Ishikawa (cell line): ENCODE measurements around the gene ARPP21.

Source experiments
- CEBPB ChIP-seq: IDR thresholded peaks from 2 replicates; pipeline ENCODE4 v1.6.1; 2012
- CREB1 ChIP-seq: IDR thresholded peaks from 2 replicates; pipeline ENCODE4 v1.6.1; 2012; ENCODE audit warnings: low read depth
- EGR1 ChIP-seq: IDR thresholded peaks from 2 replicates; pipeline ENCODE4 v1.6.1; 2012
- EP300 ChIP-seq: IDR thresholded peaks from 2 replicates; pipeline ENCODE4 v1.6.1; 2012; ENCODE audit warnings: borderline replicate concordance
- FOXM1 ChIP-seq: IDR thresholded peaks from 2 replicates; pipeline ENCODE4 v1.6.1; 2012; ENCODE audit warnings: low read depth, borderline replicate concordance
- NFIC ChIP-seq: IDR thresholded peaks from 2 replicates; pipeline ENCODE4 v1.6.1; 2012
- RAD21 ChIP-seq: IDR thresholded peaks from 2 replicates; pipeline ENCODE4 v1.6.1; 2012; ENCODE audit warnings: low read depth
- TAF1 ChIP-seq: IDR thresholded peaks from 2 replicates; pipeline ENCODE4 v1.6.1; 2012; ENCODE audit warnings: low read depth, mild to moderate bottlenecking
- TCF12 ChIP-seq: IDR thresholded peaks from 2 replicates; pipeline ENCODE4 v1.6.1; 2012; ENCODE audit warnings: low read depth
- TEAD4 ChIP-seq: IDR thresholded peaks from 2 replicates; pipeline ENCODE4 v1.6.1; 2012
- YY1 ChIP-seq: IDR thresholded peaks from 2 replicates; pipeline ENCODE4 v1.6.1; 2012; ENCODE audit warnings: low read depth
- ZBTB7A ChIP-seq: IDR thresholded peaks from 2 replicates; pipeline ENCODE4 v1.6.1; 2012; ENCODE audit warnings: low read depth
- TF ChIP-seq, protein P1 (sequence below): IDR thresholded peaks from 2 replicates; pipeline ENCODE4 v1.6.1; 2012
- TF ChIP-seq, protein P2 (sequence below): IDR thresholded peaks from 2 replicates; pipeline ENCODE4 v1.6.1; 2012; ENCODE audit warnings: low read depth, mild to moderate bottlenecking
- TF ChIP-seq, protein P3 (sequence below): IDR thresholded peaks from 2 replicates; pipeline ENCODE4 v1.6.1; 2012

Gene ARPP21

DNA sequence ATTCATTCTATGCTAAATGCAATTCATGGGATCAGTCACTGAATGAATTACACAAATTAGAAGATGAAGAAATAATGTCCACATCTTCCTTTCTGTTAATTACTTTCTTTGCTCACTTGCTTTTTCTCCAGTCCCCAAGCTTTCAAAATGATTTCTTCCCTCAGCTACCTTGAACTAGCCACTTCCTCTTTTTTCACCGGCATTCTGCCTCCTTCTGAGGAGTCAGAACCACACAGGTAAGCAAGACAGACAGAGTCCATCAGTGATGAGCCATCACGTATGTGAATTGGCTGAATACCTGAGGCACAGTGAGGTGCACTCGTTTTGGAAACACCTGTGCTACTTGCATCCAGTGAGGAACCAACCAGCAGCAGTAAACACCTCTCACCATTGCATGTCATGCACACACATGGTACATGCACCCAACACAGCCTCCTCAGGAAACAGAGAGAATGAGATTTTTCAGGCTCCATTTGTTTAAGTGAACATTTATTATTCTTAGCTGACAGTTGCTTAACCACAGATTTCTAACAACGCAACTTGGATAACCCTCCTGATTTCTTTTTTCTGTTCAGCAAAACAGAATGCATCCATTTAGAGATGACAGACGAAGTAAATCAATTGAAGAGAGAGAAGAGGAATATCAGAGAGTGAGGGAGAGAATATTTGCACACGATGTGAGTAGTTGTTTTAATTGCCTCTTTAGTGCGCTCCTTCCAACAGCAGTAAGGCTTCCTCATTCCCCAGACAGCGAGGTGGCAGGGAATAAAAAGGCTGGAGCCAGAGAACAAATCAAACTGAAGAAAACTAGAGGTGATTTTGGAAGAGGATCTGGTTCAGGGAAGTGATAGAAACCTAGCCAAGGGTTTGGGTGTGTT is 69.3 kb downstream of the ARPP21 start:
- TF ChIP-seq YY1 (no peak), CEBPB (no peak), TEAD4 (no peak), RAD21 (no peak), ZBTB7A (no peak), TCF12 (no peak), NFIC (no peak), TAF1 (no peak), CREB1 (no peak), FOXM1 (no peak), EGR1 (no peak)
- TF ChIP-seq, protein P1, sequence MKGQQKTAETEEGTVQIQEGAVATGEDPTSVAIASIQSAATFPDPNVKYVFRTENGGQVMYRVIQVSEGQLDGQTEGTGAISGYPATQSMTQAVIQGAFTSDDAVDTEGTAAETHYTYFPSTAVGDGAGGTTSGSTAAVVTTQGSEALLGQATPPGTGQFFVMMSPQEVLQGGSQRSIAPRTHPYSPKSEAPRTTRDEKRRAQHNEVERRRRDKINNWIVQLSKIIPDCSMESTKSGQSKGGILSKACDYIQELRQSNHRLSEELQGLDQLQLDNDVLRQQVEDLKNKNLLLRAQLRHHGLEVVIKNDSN: no peak
- TF ChIP-seq, protein P2, sequence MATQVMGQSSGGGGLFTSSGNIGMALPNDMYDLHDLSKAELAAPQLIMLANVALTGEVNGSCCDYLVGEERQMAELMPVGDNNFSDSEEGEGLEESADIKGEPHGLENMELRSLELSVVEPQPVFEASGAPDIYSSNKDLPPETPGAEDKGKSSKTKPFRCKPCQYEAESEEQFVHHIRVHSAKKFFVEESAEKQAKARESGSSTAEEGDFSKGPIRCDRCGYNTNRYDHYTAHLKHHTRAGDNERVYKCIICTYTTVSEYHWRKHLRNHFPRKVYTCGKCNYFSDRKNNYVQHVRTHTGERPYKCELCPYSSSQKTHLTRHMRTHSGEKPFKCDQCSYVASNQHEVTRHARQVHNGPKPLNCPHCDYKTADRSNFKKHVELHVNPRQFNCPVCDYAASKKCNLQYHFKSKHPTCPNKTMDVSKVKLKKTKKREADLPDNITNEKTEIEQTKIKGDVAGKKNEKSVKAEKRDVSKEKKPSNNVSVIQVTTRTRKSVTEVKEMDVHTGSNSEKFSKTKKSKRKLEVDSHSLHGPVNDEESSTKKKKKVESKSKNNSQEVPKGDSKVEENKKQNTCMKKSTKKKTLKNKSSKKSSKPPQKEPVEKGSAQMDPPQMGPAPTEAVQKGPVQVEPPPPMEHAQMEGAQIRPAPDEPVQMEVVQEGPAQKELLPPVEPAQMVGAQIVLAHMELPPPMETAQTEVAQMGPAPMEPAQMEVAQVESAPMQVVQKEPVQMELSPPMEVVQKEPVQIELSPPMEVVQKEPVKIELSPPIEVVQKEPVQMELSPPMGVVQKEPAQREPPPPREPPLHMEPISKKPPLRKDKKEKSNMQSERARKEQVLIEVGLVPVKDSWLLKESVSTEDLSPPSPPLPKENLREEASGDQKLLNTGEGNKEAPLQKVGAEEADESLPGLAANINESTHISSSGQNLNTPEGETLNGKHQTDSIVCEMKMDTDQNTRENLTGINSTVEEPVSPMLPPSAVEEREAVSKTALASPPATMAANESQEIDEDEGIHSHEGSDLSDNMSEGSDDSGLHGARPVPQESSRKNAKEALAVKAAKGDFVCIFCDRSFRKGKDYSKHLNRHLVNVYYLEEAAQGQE: no peak

DNA sequence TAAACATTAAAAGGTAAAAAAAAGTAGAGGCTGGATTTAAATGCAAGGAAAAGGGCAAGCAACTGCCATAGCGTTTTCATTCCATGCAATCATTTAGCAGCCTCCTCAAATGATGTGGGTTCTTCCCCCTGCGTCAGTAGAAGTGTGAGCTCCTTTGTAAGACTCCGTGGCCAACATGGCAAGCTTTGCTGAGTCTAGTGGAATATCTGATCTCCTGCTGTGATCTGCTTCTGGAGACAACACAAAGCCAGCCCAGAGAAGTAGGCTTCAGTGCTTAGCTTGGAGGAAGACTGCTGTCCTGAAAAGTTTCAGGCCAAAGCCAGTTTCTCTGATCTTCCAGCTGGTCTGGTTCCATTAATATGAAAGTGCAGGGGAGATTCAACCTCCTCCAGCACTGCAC is 70.4 kb downstream of the ARPP21 start:
- TF ChIP-seq EP300: no peak
- TF ChIP-seq TAF1: no peak
- TF ChIP-seq NFIC: no peak
- no peak for TF ChIP-seq TCF12
- TF ChIP-seq, protein P1: no peak

DNA sequence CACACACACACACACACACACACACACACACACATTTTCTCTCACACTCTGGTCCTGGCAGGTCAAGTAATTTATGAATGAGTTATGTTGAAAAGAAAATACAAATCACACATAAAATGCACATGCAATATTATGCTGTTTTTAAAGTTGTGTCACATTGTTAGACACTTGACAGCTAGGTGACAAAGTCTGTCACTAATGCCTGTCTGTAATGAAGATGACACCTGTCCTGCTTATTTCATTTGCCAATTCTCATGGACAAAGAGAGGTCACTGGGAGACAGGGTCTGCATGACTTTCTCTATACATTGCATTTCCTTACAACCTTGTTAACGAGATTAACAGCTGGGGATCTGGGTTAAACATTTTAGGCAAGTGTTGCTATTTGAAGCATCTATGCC is 71.2 kb downstream of the ARPP21 start:
- TF ChIP-seq, protein P2: no peak
- TF ChIP-seq CREB1: no peak

DNA sequence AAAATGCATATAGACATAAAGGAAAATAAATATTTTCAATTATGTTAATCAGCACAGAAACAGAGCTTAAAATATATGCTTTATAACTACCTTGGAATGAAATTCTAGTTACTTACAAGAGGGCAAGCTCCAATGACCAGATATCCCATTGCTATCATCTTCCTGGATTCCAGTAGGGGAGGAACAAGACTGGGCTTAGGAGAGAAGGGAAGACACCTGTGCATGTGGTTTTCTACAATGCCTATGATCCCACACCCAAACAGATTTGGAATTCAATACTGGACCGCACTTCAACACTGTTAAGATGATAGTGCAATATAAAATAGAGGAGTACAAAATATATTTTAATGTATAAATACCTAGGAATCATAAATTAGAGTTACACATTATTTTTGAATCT is 79.6 kb downstream of the ARPP21 start:
- TF ChIP-seq RAD21 (no peak), TAF1 (no peak)

DNA sequence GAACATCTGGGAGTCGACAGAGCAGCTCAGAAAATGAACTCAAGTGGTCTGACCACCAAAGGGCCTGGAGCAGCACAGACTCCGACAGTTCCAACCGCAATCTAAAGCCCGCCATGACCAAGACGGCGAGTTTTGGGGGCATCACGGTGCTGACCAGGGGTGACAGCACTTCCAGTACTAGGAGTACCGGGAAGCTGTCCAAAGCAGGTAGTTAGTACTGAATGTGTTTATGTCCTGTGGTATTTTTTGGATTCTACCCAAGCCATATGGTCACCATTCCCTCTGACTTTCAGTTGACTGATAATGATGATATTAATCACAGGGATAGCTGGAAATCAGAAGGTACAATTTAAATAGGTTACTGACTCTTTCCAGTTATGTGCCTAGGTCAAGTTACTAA is 82.3 kb downstream of the ARPP21 start:
- TF ChIP-seq, protein P1: no peak
- TF ChIP-seq TCF12: no peak
- TF ChIP-seq EGR1: no peak
- TF ChIP-seq YY1: no peak
- no peak for TF ChIP-seq CEBPB
- no peak for TF ChIP-seq RAD21
- TF ChIP-seq CREB1: no peak
- TF ChIP-seq FOXM1: no peak
- TF ChIP-seq, protein P3, sequence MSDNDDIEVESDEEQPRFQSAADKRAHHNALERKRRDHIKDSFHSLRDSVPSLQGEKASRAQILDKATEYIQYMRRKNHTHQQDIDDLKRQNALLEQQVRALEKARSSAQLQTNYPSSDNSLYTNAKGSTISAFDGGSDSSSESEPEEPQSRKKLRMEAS: no peak

DNA sequence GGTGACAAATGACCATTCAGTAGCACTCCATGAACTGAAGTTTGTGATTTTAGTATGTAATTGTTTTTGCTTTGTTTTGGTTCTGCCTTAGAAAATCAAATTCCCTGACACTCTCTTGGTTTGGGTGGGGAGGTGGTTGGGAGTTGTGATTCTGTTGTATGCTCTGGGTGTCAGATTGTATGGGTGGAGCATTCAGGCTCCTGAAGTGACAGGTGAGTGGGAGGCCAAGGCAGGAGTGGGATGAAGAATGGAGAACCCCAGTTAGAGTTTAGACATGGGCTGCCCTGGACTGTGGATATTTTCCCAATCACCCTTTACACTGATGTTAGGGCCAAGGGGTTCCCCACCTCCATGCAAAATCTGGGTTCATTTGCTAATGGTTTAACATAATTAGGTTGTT is 83.6 kb downstream of the ARPP21 start:
- no peak for TF ChIP-seq EP300
- no peak for TF ChIP-seq YY1
- TF ChIP-seq, protein P1: no peak
- no peak for TF ChIP-seq CREB1
- TF ChIP-seq, protein P2: no peak
- TF ChIP-seq FOXM1: no peak
- no peak for TF ChIP-seq RAD21
- no peak for TF ChIP-seq ZBTB7A
- no peak for TF ChIP-seq NFIC
- no peak for TF ChIP-seq TCF12
- TF ChIP-seq TEAD4: no peak
- TF ChIP-seq TAF1: no peak
- TF ChIP-seq EGR1: no peak
- TF ChIP-seq CEBPB: no peak
- TF ChIP-seq, protein P3: no peak
